Astrocyte (in vitro differentiated cells and primary cell): Measurements from ENCODE around the gene CYLD. TPM values are rescaled to one million over a fixed set of nuclear protein-coding genes. Genes with fewer than 3 reads are reported as not detected.

Source experiments
- DNase-seq: peaks from one replicate; pipeline ENCODE4 v3.0.0-alpha.2; 2010; ENCODE audit warnings: low read depth
- FAIRE-seq: peaks from 2 replicates; lab custom pipeline; 2011; peaks lifted over from hg19 to GRCh38; lab: Jason Lieb, UNC
- H2AFZ ChIP-seq: 2 replicates; pipeline ENCODE4 v1.6.0; 2012; ENCODE audit warnings: low read depth, low read length, inconsistent platforms
- H3K27ac ChIP-seq: 2 replicates; pipeline ENCODE4 v1.5.1; 2011; ENCODE audit warnings: low read depth, low read length, inconsistent platforms
- H3K27me3 ChIP-seq: 2 replicates; pipeline ENCODE4 v1.6.0; 2011; ENCODE audit warnings: low read length, inconsistent platforms; ENCODE audit not compliant: insufficient read depth
- H3K36me3 ChIP-seq: 2 replicates; pipeline ENCODE4 v1.5.1; 2011; ENCODE audit warnings: low read length, inconsistent platforms; ENCODE audit not compliant: insufficient read depth
- H3K4me1 ChIP-seq: 2 replicates; pipeline ENCODE4 v1.5.1; 2011; ENCODE audit warnings: low read length, inconsistent platforms; ENCODE audit not compliant: insufficient read depth
- H3K4me2 ChIP-seq: 2 replicates; pipeline ENCODE4 v1.6.0; 2012; ENCODE audit warnings: low read length, inconsistent platforms
- H3K4me3 ChIP-seq: 2 replicates; pipeline ENCODE4 v1.5.1; 2011; ENCODE audit warnings: low read depth, mild to moderate bottlenecking, low read length, inconsistent platforms; ENCODE audit not compliant: insufficient read depth
- H3K79me2 ChIP-seq: 2 replicates; pipeline ENCODE4 v1.6.0; 2012; ENCODE audit warnings: mild to moderate bottlenecking, low read length, inconsistent platforms; ENCODE audit not compliant: insufficient read depth
- H3K9ac ChIP-seq: 2 replicates; pipeline ENCODE4 v1.6.0; 2012; ENCODE audit warnings: mild to moderate bottlenecking, low read length, inconsistent platforms
- H3K9me3 ChIP-seq: 2 replicates; pipeline ENCODE4 v1.5.1; 2012; ENCODE audit warnings: low read depth, mild to moderate bottlenecking, low read length, inconsistent platforms; ENCODE audit not compliant: insufficient read depth
- H4K20me1 ChIP-seq: 2 replicates; pipeline ENCODE4 v1.6.0; 2012; ENCODE audit warnings: low read length, inconsistent platforms; ENCODE audit not compliant: insufficient read depth
- H3K27ac Mint-ChIP-seq: one replicate; pipeline ENCODE4 v1.8.0; 2021; ENCODE audit warnings: mild to moderate bottlenecking, mixed read lengths; ENCODE audit not compliant: unreplicated experiment
- H3K27me3 Mint-ChIP-seq: one replicate; pipeline ENCODE4 v1.8.0; 2021; ENCODE audit warnings: low read depth, mixed read lengths; ENCODE audit not compliant: unreplicated experiment
- H3K36me3 Mint-ChIP-seq: one replicate; pipeline ENCODE4 v1.8.0; 2021; ENCODE audit warnings: low read depth, mixed read lengths; ENCODE audit not compliant: unreplicated experiment
- H3K4me1 Mint-ChIP-seq: one replicate; pipeline ENCODE4 v1.8.0; 2021; ENCODE audit warnings: low read depth, mixed read lengths; ENCODE audit not compliant: unreplicated experiment
- H3K4me3 Mint-ChIP-seq: one replicate; pipeline ENCODE4 v1.8.0; 2021; ENCODE audit warnings: mild to moderate bottlenecking, moderate library complexity, mixed read lengths; ENCODE audit not compliant: unreplicated experiment
- H3K9me3 Mint-ChIP-seq: one replicate; pipeline ENCODE4 v1.8.0; 2021; ENCODE audit warnings: mild to moderate bottlenecking, mixed read lengths; ENCODE audit not compliant: unreplicated experiment
- CTCF ChIP-seq: IDR thresholded peaks from 2 replicates; pipeline ENCODE4 v1.5.1; 2011; ENCODE audit warnings: low read depth, mild to moderate bottlenecking, inconsistent platforms, low read length, moderate library complexity; ENCODE audit not compliant: insufficient read depth
- EZH2 ChIP-seq: IDR thresholded peaks from 2 replicates; pipeline ENCODE4 v1.6.1; 2012; ENCODE audit warnings: mild to moderate bottlenecking, low read length, inconsistent platforms; ENCODE audit not compliant: insufficient read depth
- total RNA-seq: library from RNA; stranded (reverse); gene quantifications from 2 replicates; pipeline ENCODE4 v1.2.1, GENCODE V29; 2021

CYLD gene
- total RNA-seq, 1 donor from 2014 or later = 34.2 TPM

GRCh38 chr16:50692999-50693781, 48.7 kb upstream of the CYLD start, which contains the start of gene NOD2:
TSS of gene NOD2 (plus strand) at chr16:50693606. CDS start at chr16:50699496, 5,890 bp downstream.
- Mint-ChIP-seq H3K36me3 (no peaks in the 10 kb centered on the region), H3K9me3 (peaks cover 4% of the 10 kb centered on the region), H3K4me3 (no peak within 1 kb of the TSS), H3K27me3 (peaks cover 43% of the 10 kb centered on the region), H3K27ac (no peak within 1 kb of the TSS), H3K4me1 (peaks cover 6% of the 10 kb centered on the region)
- Histone ChIP-seq H3K4me3 (no peak within 1 kb of the TSS), H3K9ac (no peak within 1 kb of the TSS), H3K27ac (no peak within 1 kb of the TSS), H3K4me1 (no peaks in the 10 kb centered on the region), H3K36me3 (no peaks in the 10 kb centered on the region), H3K9me3 (no peaks in the 10 kb centered on the region), H2AFZ (peak within 1 kb of the TSS; percentile 63), H4K20me1 (no peaks in the 10 kb centered on the region), H3K79me2 (no peaks in the 10 kb centered on the region), H3K4me2 (peak within 1 kb of the TSS; percentile 70), H3K27me3 (peaks cover 5% of the 10 kb centered on the region)
- TF ChIP-seq CTCF = no peak
- peak; percentile 39 for TF ChIP-seq EZH2
- FAIRE-seq (no peak), DNase-seq (peak; percentile 10)

GRCh38 chr16:50694206-50694605, 47.7 kb upstream of the CYLD start:
- DNase-seq (no peak), FAIRE-seq (no peak)
- Histone ChIP-seq H3K27ac (no peak overlapping the region), H3K4me3 (no peak overlapping the region), H3K79me2 (no peaks in the 10 kb centered on the region), H3K9me3 (no peaks in the 10 kb centered on the region), H3K4me2 (no peak overlapping the region), H3K9ac (no peak overlapping the region), H2AFZ (no peak overlapping the region), H3K27me3 (peaks cover 5% of the 10 kb centered on the region), H4K20me1 (no peaks in the 10 kb centered on the region), H3K4me1 (no peaks in the 10 kb centered on the region), H3K36me3 (no peaks in the 10 kb centered on the region)
- no peak overlapping the region for H3K27ac Mint-ChIP-seq
- peaks cover 44% of the 10 kb centered on the region for H3K27me3 Mint-ChIP-seq
- no peak overlapping the region for H3K4me3 Mint-ChIP-seq
- TF ChIP-seq EZH2 (no peak), CTCF (no peak)
- peaks cover 6% of the 10 kb centered on the region for H3K4me1 Mint-ChIP-seq
- no peaks in the 10 kb centered on the region for H3K36me3 Mint-ChIP-seq
- peaks cover 4% of the 10 kb centered on the region for H3K9me3 Mint-ChIP-seq
